ENCODE results near the gene ACE. TPM values are rescaled to one million over a fixed set of nuclear protein-coding genes. Genes with fewer than 3 reads are reported as not detected.

ACE gene
- total and polyA plus RNA-seq, 4 donors, result 1.1 to 6.9 (median 2.4) TPM

- H3K4me1 ChIP-seq (ENCODE audit: control insufficient read depth in 4 of 4, insufficient read depth in 4 of 4, low read length in 3 of 4), result peaks cover 5 to 21% (median 10%) of the 10 kb centered on the region in 4 donors
These were observed 38.1 kb downstream of the ACE start for GRCh38 chr17:63514974-63515373.

GRCh38 chr17:63515426-63515825 lies 38.6 kb downstream of the ACE start:
- H3K36me3 ChIP-seq (ENCODE audit: control insufficient read depth in 4 of 4, insufficient read depth in 3 of 4, low read depth in 1 of 4, low read length in 3 of 4), result no peaks in the 10 kb centered on the region
- no peaks in the 10 kb centered on the region for H3K9me3 ChIP-seq (ENCODE audit: control insufficient read depth in 4 of 4, low read length in 3 of 4)
- H3K4me1 ChIP-seq (ENCODE audit: control insufficient read depth in 4 of 4, insufficient read depth in 4 of 4, low read length in 3 of 4), result peaks cover 5 to 25% (median 14%) of the 10 kb centered on the region in 4 donors
- WGBS, result 74% methylated on average over 1 of the region's 1 CpG
- no peak overlapping the region for H3K4me3 ChIP-seq (ENCODE audit: low read depth in 1 of 3, low read length in 3 of 3)
- no peaks in the 10 kb centered on the region for H3K27me3 ChIP-seq (ENCODE audit: control insufficient read depth in 4 of 4, insufficient read depth in 4 of 4, low read length in 3 of 4)
- H3K9ac ChIP-seq (ENCODE audit: low read depth in 1 of 2, low read length in 2 of 2), result no peak overlapping the region
- DNase-seq (ENCODE audit: low spot score), result no peak
- H3K27ac ChIP-seq (ENCODE audit: low read depth in 1 of 2, low read length in 2 of 2), result no peak overlapping the region
- TF ChIP-seq HNF4G (IDR thresholded peaks at IDR 0.05), result no peak
- no peak for TF ChIP-seq FOXA2 (IDR thresholded peaks at IDR 0.05)
- TF ChIP-seq NR2F2 (IDR thresholded peaks at IDR 0.05), result no peak
- TF ChIP-seq RXRA (IDR thresholded peaks at IDR 0.05), result no peak
- no peak for TF ChIP-seq EGR1 (IDR thresholded peaks at IDR 0.05; ENCODE audit: low read depth in 2 of 2)
- TF ChIP-seq RAD21 (IDR thresholded peaks at IDR 0.05), result no peak
- no peak for TF ChIP-seq CTCF (IDR thresholded peaks at IDR 0.05; ENCODE audit: low read depth, low read length, missing input control)
- TF ChIP-seq FOXA1 (IDR thresholded peaks at IDR 0.05), result no peak
- no peak for TF ChIP-seq HNF4A (conservative IDR thresholded peaks at IDR 0.05)
- no peak for TF ChIP-seq YY1 (IDR thresholded peaks at IDR 0.05)
- no peak for TF ChIP-seq REST (IDR thresholded peaks at IDR 0.05)
- TF ChIP-seq, protein P1, sequence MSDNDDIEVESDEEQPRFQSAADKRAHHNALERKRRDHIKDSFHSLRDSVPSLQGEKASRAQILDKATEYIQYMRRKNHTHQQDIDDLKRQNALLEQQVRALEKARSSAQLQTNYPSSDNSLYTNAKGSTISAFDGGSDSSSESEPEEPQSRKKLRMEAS (IDR thresholded peaks at IDR 0.05), result no peak
- TF ChIP-seq, protein P2, sequence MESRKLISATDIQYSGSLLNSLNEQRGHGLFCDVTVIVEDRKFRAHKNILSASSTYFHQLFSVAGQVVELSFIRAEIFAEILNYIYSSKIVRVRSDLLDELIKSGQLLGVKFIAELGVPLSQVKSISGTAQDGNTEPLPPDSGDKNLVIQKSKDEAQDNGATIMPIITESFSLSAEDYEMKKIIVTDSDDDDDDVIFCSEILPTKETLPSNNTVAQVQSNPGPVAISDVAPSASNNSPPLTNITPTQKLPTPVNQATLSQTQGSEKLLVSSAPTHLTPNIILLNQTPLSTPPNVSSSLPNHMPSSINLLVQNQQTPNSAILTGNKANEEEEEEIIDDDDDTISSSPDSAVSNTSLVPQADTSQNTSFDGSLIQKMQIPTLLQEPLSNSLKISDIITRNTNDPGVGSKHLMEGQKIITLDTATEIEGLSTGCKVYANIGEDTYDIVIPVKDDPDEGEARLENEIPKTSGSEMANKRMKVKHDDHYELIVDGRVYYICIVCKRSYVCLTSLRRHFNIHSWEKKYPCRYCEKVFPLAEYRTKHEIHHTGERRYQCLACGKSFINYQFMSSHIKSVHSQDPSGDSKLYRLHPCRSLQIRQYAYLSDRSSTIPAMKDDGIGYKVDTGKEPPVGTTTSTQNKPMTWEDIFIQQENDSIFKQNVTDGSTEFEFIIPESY (IDR thresholded peaks at IDR 0.05), result no peak
- no peak for TF ChIP-seq JUND (IDR thresholded peaks at IDR 0.05)

More at GRCh38 chr17:63514974-63515373, 38.1 kb downstream of the ACE start:
- TF ChIP-seq RAD21 (IDR thresholded peaks at IDR 0.05) (no peak), CTCF (IDR thresholded peaks at IDR 0.05; ENCODE audit: low read depth, low read length, missing input control) (no peak), JUND (IDR thresholded peaks at IDR 0.05) (no peak), EGR1 (IDR thresholded peaks at IDR 0.05; ENCODE audit: low read depth in 2 of 2) (no peak), SP1 (IDR thresholded peaks at IDR 0.05) (no peak)
- TF ChIP-seq, protein P3, sequence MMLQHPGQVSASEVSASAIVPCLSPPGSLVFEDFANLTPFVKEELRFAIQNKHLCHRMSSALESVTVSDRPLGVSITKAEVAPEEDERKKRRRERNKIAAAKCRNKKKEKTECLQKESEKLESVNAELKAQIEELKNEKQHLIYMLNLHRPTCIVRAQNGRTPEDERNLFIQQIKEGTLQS (IDR thresholded peaks at IDR 0.05), result no peak
- TF ChIP-seq, protein P2 (IDR thresholded peaks at IDR 0.05), result no peak
- Histone ChIP-seq H3K9ac (ENCODE audit: low read depth in 1 of 2, low read length in 2 of 2) (no peak overlapping the region), H3K36me3 (ENCODE audit: control insufficient read depth in 4 of 4, insufficient read depth in 3 of 4, low read depth in 1 of 4, low read length in 3 of 4) (no peaks in the 10 kb centered on the region), H3K4me3 (ENCODE audit: low read depth in 1 of 3, low read length in 3 of 3) (no peak overlapping the region), H3K27ac (ENCODE audit: low read depth in 1 of 2, low read length in 2 of 2) (no peak overlapping the region), H3K9me3 (ENCODE audit: control insufficient read depth in 4 of 4, low read length in 3 of 4) (no peaks in the 10 kb centered on the region), H3K27me3 (ENCODE audit: control insufficient read depth in 4 of 4, insufficient read depth in 4 of 4, low read length in 3 of 4) (no peaks in the 10 kb centered on the region)
- 81% methylated on average over 2 of the region's 2 CpGs for WGBS
- no peak for DNase-seq (ENCODE audit: low spot score)
